ENCODE results near the gene ADGRG2. TPM values are rescaled to one million over a fixed set of nuclear protein-coding genes. Genes with fewer than 3 reads are reported as not detected.
"Not testable (repeated sequence)": the region's sequence is repeated elsewhere in the genome, so short reads cannot be mapped to it uniquely, and the experiment has no call there.

The ADGRG2 gene
- total RNA-seq, 4 donors from 2014 or later: 0.83 to 2.7 (median 2.1) TPM

- TF ChIP-seq EP300 (IDR thresholded peaks at IDR 0.05) (no peak), POLR2A (IDR thresholded peaks at IDR 0.05; ENCODE audit: low read depth) (no peak), CTCF (IDR thresholded peaks at IDR 0.05) (peak; percentile 35 to 64 (median 38)), POLR2AphosphoS5 (IDR thresholded peaks at IDR 0.05) (peak; percentile 28 to 54)
- intact Hi-C loops (cut with DNase I): loop anchor here (10.0 kb wide), 1 partner anchor 360 kb away; the partner anchor contains the start of gene PDHA1
- Histone ChIP-seq H3K36me3 (peaks cover 0 to 10% (median 0%) of the 10 kb centered on the region in 4 donors), H3K27ac (replicated peaks in 1 of 4) (peak overlapping the region; percentile 88 to 91 (median 90)), H3K4me3 (peak overlapping the region; percentile 70 to 85 (median 73)), H3K9me3 (no peaks in the 10 kb centered on the region), H3K27me3 (no peaks in the 10 kb centered on the region), H3K4me1 (peaks cover 8 to 18% (median 13%) of the 10 kb centered on the region in 4 donors)
- peak; percentile 93 for DNase-seq (ENCODE audit: extremely low spot score)
- WGBS: 53% methylated on average over 6 of the region's 71 CpGs
Observed at GRCh38 chrX:18984381-18985185, 137.7 kb downstream of the ADGRG2 start.

- intact Hi-C loops (cut with DNase I): loop anchor here (10.0 kb wide), 1 partner anchor 361 kb away; the partner anchor contains the start of gene PDHA1
Observed at GRCh38 chrX:18983666-18984380, 138.4 kb downstream of the ADGRG2 start, which contains the start of gene PHKA2. TSS of gene PHKA2 (minus strand) at chrX:18984114. CDS start at chrX:18983932, 182 bp downstream.

GRCh38 chrX:18981124-18981807 is 141.0 kb downstream of the ADGRG2 start:
- no peak for DNase-seq (ENCODE audit: extremely low spot score)
- Histone ChIP-seq H3K4me3 (no peak overlapping the region), H3K4me1 (peaks cover 8 to 18% (median 13%) of the 10 kb centered on the region in 4 donors), H3K27me3 (no peaks in the 10 kb centered on the region), H3K36me3 (no peaks in the 10 kb centered on the region), H3K9me3 (no peaks in the 10 kb centered on the region), H3K27ac (replicated peaks in 1 of 4) (no peak overlapping the region)
- TF ChIP-seq POLR2A (IDR thresholded peaks at IDR 0.05; ENCODE audit: low read depth): no peak
- no peak for TF ChIP-seq EP300 (IDR thresholded peaks at IDR 0.05)
- TF ChIP-seq POLR2AphosphoS5 (IDR thresholded peaks at IDR 0.05): no peak
- no peak for TF ChIP-seq CTCF (IDR thresholded peaks at IDR 0.05)
- 85% methylated on average over 6 of the region's 6 CpGs for WGBS
- intact Hi-C loops (cut with DNase I): loop anchor here (10.0 kb wide), 1 partner anchor 364 kb away; the partner anchor contains the start of gene PDHA1

More at GRCh38 chrX:18983666-18984380, 138.4 kb downstream of the ADGRG2 start, which contains the start of gene PHKA2:
- peaks cover 8 to 18% (median 13%) of the 10 kb centered on the region in 4 donors for H3K4me1 ChIP-seq
- TF ChIP-seq EP300 (IDR thresholded peaks at IDR 0.05) (no peak), POLR2A (IDR thresholded peaks at IDR 0.05; ENCODE audit: low read depth) (no peak), POLR2AphosphoS5 (IDR thresholded peaks at IDR 0.05) (no peak), CTCF (IDR thresholded peaks at IDR 0.05) (no peak)
- H3K4me3 ChIP-seq: peak within 1 kb of the TSS; percentile 70 to 85 (median 73)
- peak within 1 kb of the TSS; percentile 88 to 91 (median 90) for H3K27ac ChIP-seq (replicated peaks in 1 of 4)
- no peak for DNase-seq (ENCODE audit: extremely low spot score)
- H3K9me3 ChIP-seq: no peaks in the 10 kb centered on the region
- 21% methylated on average over 9 of the region's 64 CpGs for WGBS
- H3K27me3 ChIP-seq: no peaks in the 10 kb centered on the region
- H3K36me3 ChIP-seq: peaks cover 0 to 8% (median 0%) of the 10 kb centered on the region in 4 donors

GRCh38 chrX:18980262-18980661 is 142.0 kb downstream of the ADGRG2 start:
- not testable (repeated sequence) for H3K9me3 ChIP-seq; H3K27me3 ChIP-seq; H3K4me3 ChIP-seq; H3K27ac ChIP-seq (replicated peaks in 1 of 4); DNase-seq (ENCODE audit: extremely low spot score); H3K36me3 ChIP-seq
- WGBS: 65% methylated on average over 6 of the region's 6 CpGs
- intact Hi-C loops (cut with DNase I): loop anchor here (10.0 kb wide), 1 partner anchor 365 kb away; the partner anchor contains the start of gene PDHA1
- peaks cover 4 to 13% (median 10%) of the 10 kb centered on the region in 4 donors for H3K4me1 ChIP-seq

All from esophagus muscularis mucosa (tissue), 4 donors.